SK-N-SH treated with all-trans-retinoic acid at 6 μM for 48 hours (cell line): ENCODE measurements around the gene PCSK5.

Source experiments
- ARNTL ChIP-seq: fragments of 450-650 bp; formaldehyde crosslinking; IDR thresholded peaks from 2 replicates; pipeline ENCODE4 v1.5.0; 2020; ENCODE audit warnings: low read depth, mild to moderate bottlenecking, moderate library complexity, borderline replicate concordance
- BACH2 ChIP-seq: fragments of 250-450 bp; sonication (Bioruptor Pico); IDR thresholded peaks from 2 replicates; pipeline ENCODE4 v1.9.0; 2021; ENCODE audit warnings: mild to moderate bottlenecking, borderline replicate concordance
- GLIS3 ChIP-seq: fragments of 250-450 bp; sonication (Bioruptor Pico); IDR thresholded peaks from 2 replicates; pipeline ENCODE4 v1.5.0; 2020; ENCODE audit warnings: mild to moderate bottlenecking, moderate library complexity
- ISL1 ChIP-seq: fragments of 250-450 bp; sonication (Bioruptor Pico); IDR thresholded peaks from 2 replicates; pipeline ENCODE4 v2.1.2; 2022; ENCODE audit warnings: mild to moderate bottlenecking, moderate library complexity
- OSR1 ChIP-seq: fragments of 250-450 bp; sonication (Bioruptor Pico); IDR thresholded peaks from 2 replicates; pipeline ENCODE4 v1.8.0; 2022; ENCODE audit warnings: moderate library complexity, mild to moderate bottlenecking, inconsistent platforms
- RARB ChIP-seq: fragments of 250-450 bp; sonication (Bioruptor Pico); IDR thresholded peaks from 2 replicates; pipeline ENCODE4 v1.8.0; 2021; ENCODE audit warnings: mild to moderate bottlenecking, moderate library complexity
- TCF4 ChIP-seq: fragments of 250-450 bp; sonication (Bioruptor Pico); IDR thresholded peaks from 2 replicates; pipeline ENCODE4 v1.8.0; 2021; ENCODE audit warnings: mild to moderate bottlenecking, moderate library complexity, borderline replicate concordance
- ZC3H10 ChIP-seq: fragments of 250-450 bp; sonication (Bioruptor Pico); IDR thresholded peaks from 2 replicates; pipeline ENCODE4 v1.5.1; 2021; ENCODE audit warnings: mild to moderate bottlenecking, moderate library complexity
- ZNF70 ChIP-seq: fragments of 450-650 bp; formaldehyde crosslinking; IDR thresholded peaks from 2 replicates; pipeline ENCODE4 v1.5.0; 2020; ENCODE audit warnings: mild to moderate bottlenecking, moderate library complexity
- ZNF8 ChIP-seq: fragments of 450-650 bp; formaldehyde crosslinking; IDR thresholded peaks from 2 replicates; pipeline ENCODE4 v1.5.0; 2020; ENCODE audit warnings: mild to moderate bottlenecking, moderate library complexity
- TF ChIP-seq, protein P1 (sequence below): fragments of 250-450 bp; sonication (Bioruptor Pico); IDR thresholded peaks from 2 replicates; pipeline ENCODE4 v1.5.1; 2020; ENCODE audit warnings: low read depth, mild to moderate bottlenecking, moderate library complexity
- TF ChIP-seq, protein P2 (sequence below): fragments of 250-450 bp; sonication (Bioruptor Pico); IDR thresholded peaks from 2 replicates; pipeline ENCODE4 v1.8.0; 2021; ENCODE audit warnings: low read depth, mild to moderate bottlenecking, moderate library complexity, borderline replicate concordance
- TF ChIP-seq, protein P3 (sequence below): fragments of 250-450 bp; sonication (Bioruptor Pico); IDR thresholded peaks from 2 replicates; pipeline ENCODE4 v1.8.0; 2020; ENCODE audit warnings: mild to moderate bottlenecking, moderate library complexity, borderline replicate concordance
- TF ChIP-seq, protein P4 (sequence below): fragments of 250-450 bp; sonication (Bioruptor Pico); IDR thresholded peaks from 2 replicates; pipeline ENCODE4 v1.5.0; 2020; ENCODE audit warnings: mild to moderate bottlenecking, moderate library complexity

DNA sequence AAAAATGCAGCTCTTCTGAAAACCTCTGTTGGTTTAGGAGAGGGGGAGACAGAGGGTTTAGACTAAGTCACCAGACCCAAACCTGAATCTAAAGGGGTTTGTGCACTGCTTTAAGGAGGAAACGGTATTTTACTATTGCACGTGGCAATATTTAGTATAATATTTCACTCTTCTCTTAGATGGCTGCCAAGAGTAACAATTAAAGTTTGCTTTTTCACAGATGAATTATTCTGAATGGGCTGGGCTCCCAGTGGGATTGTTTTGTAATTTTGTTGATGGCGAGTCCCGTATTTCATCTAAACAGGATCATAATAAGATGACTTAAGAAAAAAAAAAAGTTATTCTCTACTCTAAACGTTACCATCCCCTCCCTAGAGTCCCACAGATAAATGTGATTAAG is 245.4 kb downstream of the PCSK5 start:
- TF ChIP-seq TCF4 (CRISPR knock-in tag) (no peak), RARB (CRISPR knock-in tag) (no peak), ZNF70 (CRISPR knock-in tag) (no peak), ARNTL (CRISPR knock-in tag) (no peak), ISL1 (no peak), ZC3H10 (CRISPR knock-in tag) (no peak), GLIS3 (CRISPR knock-in tag) (no peak), OSR1 (CRISPR knock-in tag) (no peak), BACH2 (no peak), ZNF8 (no peak)
- TF ChIP-seq, protein P1, sequence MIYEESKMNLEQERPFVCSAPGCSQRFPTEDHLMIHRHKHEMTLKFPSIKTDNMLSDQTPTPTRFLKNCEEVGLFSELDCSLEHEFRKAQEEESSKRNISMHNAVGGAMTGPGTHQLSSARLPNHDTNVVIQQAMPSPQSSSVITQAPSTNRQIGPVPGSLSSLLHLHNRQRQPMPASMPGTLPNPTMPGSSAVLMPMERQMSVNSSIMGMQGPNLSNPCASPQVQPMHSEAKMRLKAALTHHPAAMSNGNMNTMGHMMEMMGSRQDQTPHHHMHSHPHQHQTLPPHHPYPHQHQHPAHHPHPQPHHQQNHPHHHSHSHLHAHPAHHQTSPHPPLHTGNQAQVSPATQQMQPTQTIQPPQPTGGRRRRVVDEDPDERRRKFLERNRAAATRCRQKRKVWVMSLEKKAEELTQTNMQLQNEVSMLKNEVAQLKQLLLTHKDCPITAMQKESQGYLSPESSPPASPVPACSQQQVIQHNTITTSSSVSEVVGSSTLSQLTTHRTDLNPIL (CRISPR knock-in tag) = no peak
- TF ChIP-seq, protein P2, sequence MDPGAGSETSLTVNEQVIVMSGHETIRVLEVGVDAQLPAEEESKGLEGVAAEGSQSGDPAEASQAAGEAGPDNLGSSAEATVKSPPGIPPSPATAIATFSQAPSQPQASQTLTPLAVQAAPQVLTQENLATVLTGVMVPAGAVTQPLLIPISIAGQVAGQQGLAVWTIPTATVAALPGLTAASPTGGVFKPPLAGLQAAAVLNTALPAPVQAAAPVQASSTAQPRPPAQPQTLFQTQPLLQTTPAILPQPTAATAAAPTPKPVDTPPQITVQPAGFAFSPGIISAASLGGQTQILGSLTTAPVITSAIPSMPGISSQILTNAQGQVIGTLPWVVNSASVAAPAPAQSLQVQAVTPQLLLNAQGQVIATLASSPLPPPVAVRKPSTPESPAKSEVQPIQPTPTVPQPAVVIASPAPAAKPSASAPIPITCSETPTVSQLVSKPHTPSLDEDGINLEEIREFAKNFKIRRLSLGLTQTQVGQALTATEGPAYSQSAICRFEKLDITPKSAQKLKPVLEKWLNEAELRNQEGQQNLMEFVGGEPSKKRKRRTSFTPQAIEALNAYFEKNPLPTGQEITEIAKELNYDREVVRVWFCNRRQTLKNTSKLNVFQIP (CRISPR knock-in tag) = no peak
- TF ChIP-seq, protein P3, sequence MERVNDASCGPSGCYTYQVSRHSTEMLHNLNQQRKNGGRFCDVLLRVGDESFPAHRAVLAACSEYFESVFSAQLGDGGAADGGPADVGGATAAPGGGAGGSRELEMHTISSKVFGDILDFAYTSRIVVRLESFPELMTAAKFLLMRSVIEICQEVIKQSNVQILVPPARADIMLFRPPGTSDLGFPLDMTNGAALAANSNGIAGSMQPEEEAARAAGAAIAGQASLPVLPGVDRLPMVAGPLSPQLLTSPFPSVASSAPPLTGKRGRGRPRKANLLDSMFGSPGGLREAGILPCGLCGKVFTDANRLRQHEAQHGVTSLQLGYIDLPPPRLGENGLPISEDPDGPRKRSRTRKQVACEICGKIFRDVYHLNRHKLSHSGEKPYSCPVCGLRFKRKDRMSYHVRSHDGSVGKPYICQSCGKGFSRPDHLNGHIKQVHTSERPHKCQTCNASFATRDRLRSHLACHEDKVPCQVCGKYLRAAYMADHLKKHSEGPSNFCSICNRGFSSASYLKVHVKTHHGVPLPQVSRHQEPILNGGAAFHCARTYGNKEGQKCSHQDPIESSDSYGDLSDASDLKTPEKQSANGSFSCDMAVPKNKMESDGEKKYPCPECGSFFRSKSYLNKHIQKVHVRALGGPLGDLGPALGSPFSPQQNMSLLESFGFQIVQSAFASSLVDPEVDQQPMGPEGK (CRISPR knock-in tag) = no peak
- TF ChIP-seq, protein P4, sequence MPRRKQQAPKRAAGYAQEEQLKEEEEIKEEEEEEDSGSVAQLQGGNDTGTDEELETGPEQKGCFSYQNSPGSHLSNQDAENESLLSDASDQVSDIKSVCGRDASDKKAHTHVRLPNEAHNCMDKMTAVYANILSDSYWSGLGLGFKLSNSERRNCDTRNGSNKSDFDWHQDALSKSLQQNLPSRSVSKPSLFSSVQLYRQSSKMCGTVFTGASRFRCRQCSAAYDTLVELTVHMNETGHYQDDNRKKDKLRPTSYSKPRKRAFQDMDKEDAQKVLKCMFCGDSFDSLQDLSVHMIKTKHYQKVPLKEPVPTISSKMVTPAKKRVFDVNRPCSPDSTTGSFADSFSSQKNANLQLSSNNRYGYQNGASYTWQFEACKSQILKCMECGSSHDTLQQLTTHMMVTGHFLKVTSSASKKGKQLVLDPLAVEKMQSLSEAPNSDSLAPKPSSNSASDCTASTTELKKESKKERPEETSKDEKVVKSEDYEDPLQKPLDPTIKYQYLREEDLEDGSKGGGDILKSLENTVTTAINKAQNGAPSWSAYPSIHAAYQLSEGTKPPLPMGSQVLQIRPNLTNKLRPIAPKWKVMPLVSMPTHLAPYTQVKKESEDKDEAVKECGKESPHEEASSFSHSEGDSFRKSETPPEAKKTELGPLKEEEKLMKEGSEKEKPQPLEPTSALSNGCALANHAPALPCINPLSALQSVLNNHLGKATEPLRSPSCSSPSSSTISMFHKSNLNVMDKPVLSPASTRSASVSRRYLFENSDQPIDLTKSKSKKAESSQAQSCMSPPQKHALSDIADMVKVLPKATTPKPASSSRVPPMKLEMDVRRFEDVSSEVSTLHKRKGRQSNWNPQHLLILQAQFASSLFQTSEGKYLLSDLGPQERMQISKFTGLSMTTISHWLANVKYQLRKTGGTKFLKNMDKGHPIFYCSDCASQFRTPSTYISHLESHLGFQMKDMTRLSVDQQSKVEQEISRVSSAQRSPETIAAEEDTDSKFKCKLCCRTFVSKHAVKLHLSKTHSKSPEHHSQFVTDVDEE (CRISPR knock-in tag) = no peak
